ENCODE measurements around the gene AMBRA1.

The AMBRA1 gene

DNA sequence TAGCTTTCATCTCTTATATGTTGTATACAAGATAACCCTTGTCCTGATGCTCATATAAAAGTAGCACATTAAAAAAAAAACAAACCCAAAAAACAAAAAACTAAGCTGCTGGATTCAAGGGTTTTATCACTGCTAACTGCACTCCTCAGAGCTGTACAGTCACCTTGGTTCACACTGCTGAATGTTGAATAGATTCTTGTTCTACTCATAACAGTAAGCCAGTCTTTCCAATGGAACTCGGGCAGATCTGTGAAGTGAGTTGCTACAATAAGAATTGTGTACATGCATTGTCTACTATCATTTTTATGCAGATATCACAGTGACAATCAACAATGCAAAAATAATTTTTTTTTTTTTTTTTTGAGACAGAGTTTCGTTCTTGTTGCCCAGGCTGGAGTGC is 18.5 kb upstream of the AMBRA1 start:
- H3K27me3 ChIP-seq (ENCODE audit: insufficient read depth, low read length, poor library complexity), result no peaks in the 10 kb centered on the region
- no peaks in the 10 kb centered on the region for H3K36me3 ChIP-seq (ENCODE audit: insufficient read depth, low read length)
- H3K4me3 ChIP-seq (ENCODE audit: low read depth in 1 of 2, low read length in 2 of 2), result no peak overlapping the region
- peaks cover 23% of the 10 kb centered on the region for H3K79me2 ChIP-seq (ENCODE audit: insufficient read depth, low read length)
- peaks cover 39% of the 10 kb centered on the region for H3K4me1 ChIP-seq (ENCODE audit: insufficient read depth, low read length)
- H3K4me2 ChIP-seq (ENCODE audit: insufficient read depth, low read length), result no peak overlapping the region
- H4K20me1 ChIP-seq (ENCODE audit: insufficient read depth, low read length), result no peaks in the 10 kb centered on the region
- no peaks in the 10 kb centered on the region for H3K9me3 ChIP-seq (ENCODE audit: insufficient read depth, low read length, severe bottlenecking)
- DNase-seq (no peak), ATAC-seq (ENCODE audit: insufficient read depth, low read depth) (no peak)
- TF ChIP-seq EZH2 (IDR thresholded peaks at IDR 0.05; ENCODE audit: borderline replicate concordance, low read depth, low read length, severe bottlenecking) (no peak), CTCF (IDR thresholded peaks at IDR 0.05; ENCODE audit: borderline replicate concordance, extremely low read depth, low read length, poor library complexity, severe bottlenecking) (no peak)
- no peak overlapping the region for H3K27ac ChIP-seq (ENCODE audit: low read length)
- H2AFZ ChIP-seq (ENCODE audit: low read depth, low read length), result no peak overlapping the region
- no peak overlapping the region for H3K9ac ChIP-seq (ENCODE audit: low read depth, low read length)

- no peak for ATAC-seq (ENCODE audit: insufficient read depth, low read depth)
- H3K27me3 ChIP-seq (ENCODE audit: insufficient read depth, low read length, poor library complexity), result no peaks in the 10 kb centered on the region
- TF ChIP-seq EZH2 (IDR thresholded peaks at IDR 0.05; ENCODE audit: borderline replicate concordance, low read depth, low read length, severe bottlenecking) (no peak), CTCF (IDR thresholded peaks at IDR 0.05; ENCODE audit: borderline replicate concordance, extremely low read depth, low read length, poor library complexity, severe bottlenecking) (no peak)
- H3K4me1 ChIP-seq (ENCODE audit: insufficient read depth, low read length), result peaks cover 39% of the 10 kb centered on the region
- H3K79me2 ChIP-seq (ENCODE audit: insufficient read depth, low read length), result peaks cover 22% of the 10 kb centered on the region
- H3K4me3 ChIP-seq (ENCODE audit: low read depth in 1 of 2, low read length in 2 of 2), result no peak overlapping the region
- 0 out of 2 replicates have a peak overlapping the region, but pooled peaks have one; percentile 1 for H3K27ac ChIP-seq (ENCODE audit: low read length)
- no peaks in the 10 kb centered on the region for H3K9me3 ChIP-seq (ENCODE audit: insufficient read depth, low read length, severe bottlenecking)
- H2AFZ ChIP-seq (ENCODE audit: low read depth, low read length), result no peak overlapping the region; the same call in 1 of the 2 replicates
- H4K20me1 ChIP-seq (ENCODE audit: insufficient read depth, low read length), result no peaks in the 10 kb centered on the region
- H3K4me2 ChIP-seq (ENCODE audit: insufficient read depth, low read length), result peak overlapping the region; percentile 8; the same call in 1 of the 2 replicates
- H3K36me3 ChIP-seq (ENCODE audit: insufficient read depth, low read length), result no peaks in the 10 kb centered on the region
- DNase-seq, result no peak
- H3K9ac ChIP-seq (ENCODE audit: low read depth, low read length), result no peak overlapping the region
Measured at GRCh38 chr11:46611526-46612304, 17.9 kb upstream of the AMBRA1 start.

GRCh38 chr11:46609386-46609785 is 15.6 kb upstream of the AMBRA1 start:
- Histone ChIP-seq H3K27me3 (ENCODE audit: insufficient read depth, low read length, poor library complexity) (no peaks in the 10 kb centered on the region), H3K79me2 (ENCODE audit: insufficient read depth, low read length) (peaks cover 6% of the 10 kb centered on the region), H3K27ac (ENCODE audit: low read length) (no peak overlapping the region), H3K36me3 (ENCODE audit: insufficient read depth, low read length) (no peaks in the 10 kb centered on the region), H3K4me3 (ENCODE audit: low read depth in 1 of 2, low read length in 2 of 2) (no peak overlapping the region), H3K9ac (ENCODE audit: low read depth, low read length) (no peak overlapping the region), H3K4me1 (ENCODE audit: insufficient read depth, low read length) (peaks cover 17% of the 10 kb centered on the region), H2AFZ (ENCODE audit: low read depth, low read length) (no peak overlapping the region), H3K4me2 (ENCODE audit: insufficient read depth, low read length) (no peak overlapping the region), H3K9me3 (ENCODE audit: insufficient read depth, low read length, severe bottlenecking) (no peaks in the 10 kb centered on the region), H4K20me1 (ENCODE audit: insufficient read depth, low read length) (no peaks in the 10 kb centered on the region)
- no peak for TF ChIP-seq EZH2 (IDR thresholded peaks at IDR 0.05; ENCODE audit: borderline replicate concordance, low read depth, low read length, severe bottlenecking)
- TF ChIP-seq CTCF (IDR thresholded peaks at IDR 0.05; ENCODE audit: borderline replicate concordance, extremely low read depth, low read length, poor library complexity, severe bottlenecking), result no peak
- DNase-seq (no peak), ATAC-seq (ENCODE audit: insufficient read depth, low read depth) (no peak)
